Spleen (tissue), 7 donors: ENCODE data around the gene PTPRN2.

Experiments used
- POLR2A ChIP-seq, 3 donors: fragments of 450-650 bp; IDR thresholded peaks; one replicate each; pipeline ENCODE4 v1.5.1; 2017; ENCODE audit warnings: antibody characterized with exemption in 3 of 3, mild to moderate bottlenecking in 1 of 3
- TF ChIP-seq, protein P1 (sequence below), 11 experiments: fragments of 200-600 bp in 7 of 11; fragments of 450-650 bp in 4 of 11; sonication (generic) in 4 of 11; IDR thresholded peaks in 8 of 11; conservative IDR thresholded peaks in 3 of 11; 1 replicate in 7 of 11; 2 replicates in 4 of 11; pipeline versions ENCODE4 v1.4.0 to v1.8.0; 2016 to 2021; ENCODE audit warnings: antibody characterized with exemption in 11 of 11, inconsistent platforms in 4 of 11, mild to moderate bottlenecking in 1 of 11
- donor health status: DM: no; HTN: no; CAD: no; lungs with moderate emphysema.
- donor health status: DM: no; HTN: no; CAD: no.
- donor health status: DM: no; HTN: no; CAD: no.

DNA sequence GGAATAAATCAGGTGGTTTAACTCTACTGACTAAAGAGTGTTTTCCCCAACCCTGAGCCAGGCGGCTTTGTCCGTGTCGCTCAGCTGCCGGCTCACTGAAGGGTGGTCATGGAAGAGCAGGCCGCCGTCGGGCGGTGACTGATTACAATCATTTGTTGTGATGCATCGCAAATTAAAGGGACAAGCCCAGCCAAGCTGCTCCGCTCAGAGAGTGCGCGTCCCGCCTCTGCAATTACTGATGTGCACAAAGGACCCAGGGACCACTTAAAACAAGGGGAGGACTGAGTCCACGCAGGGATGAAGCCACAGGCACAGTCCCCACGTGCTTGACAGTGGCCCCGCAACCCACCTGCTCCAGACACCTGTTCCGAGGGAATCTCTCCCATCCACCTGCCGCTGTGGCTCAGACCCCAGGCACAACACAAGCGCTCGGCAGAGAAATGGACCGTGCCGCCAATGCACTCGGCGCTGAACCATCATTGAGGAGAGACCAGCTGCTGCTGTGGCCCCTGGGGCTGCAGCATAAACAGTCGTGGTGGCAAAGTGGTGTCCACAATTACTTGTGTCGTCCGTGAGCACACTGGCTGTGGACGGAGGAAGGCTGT, 526.5 kb downstream of the PTPRN2 start:
- TF ChIP-seq, protein P1, sequence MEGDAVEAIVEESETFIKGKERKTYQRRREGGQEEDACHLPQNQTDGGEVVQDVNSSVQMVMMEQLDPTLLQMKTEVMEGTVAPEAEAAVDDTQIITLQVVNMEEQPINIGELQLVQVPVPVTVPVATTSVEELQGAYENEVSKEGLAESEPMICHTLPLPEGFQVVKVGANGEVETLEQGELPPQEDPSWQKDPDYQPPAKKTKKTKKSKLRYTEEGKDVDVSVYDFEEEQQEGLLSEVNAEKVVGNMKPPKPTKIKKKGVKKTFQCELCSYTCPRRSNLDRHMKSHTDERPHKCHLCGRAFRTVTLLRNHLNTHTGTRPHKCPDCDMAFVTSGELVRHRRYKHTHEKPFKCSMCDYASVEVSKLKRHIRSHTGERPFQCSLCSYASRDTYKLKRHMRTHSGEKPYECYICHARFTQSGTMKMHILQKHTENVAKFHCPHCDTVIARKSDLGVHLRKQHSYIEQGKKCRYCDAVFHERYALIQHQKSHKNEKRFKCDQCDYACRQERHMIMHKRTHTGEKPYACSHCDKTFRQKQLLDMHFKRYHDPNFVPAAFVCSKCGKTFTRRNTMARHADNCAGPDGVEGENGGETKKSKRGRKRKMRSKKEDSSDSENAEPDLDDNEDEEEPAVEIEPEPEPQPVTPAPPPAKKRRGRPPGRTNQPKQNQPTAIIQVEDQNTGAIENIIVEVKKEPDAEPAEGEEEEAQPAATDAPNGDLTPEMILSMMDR (IDR thresholded peaks at IDR 0.05 in 8 of 11, conservative IDR thresholded peaks at IDR 0.05 in 3 of 11): no peak
- no peak for TF ChIP-seq POLR2A (IDR thresholded peaks at IDR 0.05)
